ENCODE results near the gene THSD1.
"Not testable (repeated sequence)": the region's sequence is repeated elsewhere in the genome, so short reads cannot be mapped to it uniquely, and the experiment has no call there.

Gene THSD1

GRCh38 chr13:52353193-52353592 lies 52.8 kb downstream of the THSD1 start:
- DNase-seq (ENCODE audit: low spot score): no peak

GRCh38 chr13:52348983-52349780 lies 56.8 kb downstream of the THSD1 start:
- no peak for DNase-seq (ENCODE audit: low spot score)

- no peak for DNase-seq (ENCODE audit: low spot score)
Measured at GRCh38 chr13:52348071-52348470, 57.9 kb downstream of the THSD1 start.

- no peak for DNase-seq (ENCODE audit: low spot score)
Measured at GRCh38 chr13:52345631-52346251, 60.2 kb downstream of the THSD1 start.

- no peak for DNase-seq (ENCODE audit: low spot score)
Measured at GRCh38 chr13:52345048-52345447, 60.9 kb downstream of the THSD1 start.

GRCh38 chr13:52344108-52344507 lies 61.9 kb downstream of the THSD1 start:
- DNase-seq (ENCODE audit: low spot score): no peak

GRCh38 chr13:52342203-52342602 lies 63.8 kb downstream of the THSD1 start:
- DNase-seq (ENCODE audit: low spot score): not testable (repeated sequence)

- DNase-seq (ENCODE audit: low spot score): not testable (repeated sequence)
Measured at GRCh38 chr13:52337828-52338455, 68.0 kb downstream of the THSD1 start.

- DNase-seq (ENCODE audit: low spot score): not testable (repeated sequence)
Measured at GRCh38 chr13:52334107-52334506, 71.9 kb downstream of the THSD1 start.

GRCh38 chr13:52331844-52332243 lies 74.1 kb downstream of the THSD1 start:
- not testable (repeated sequence) for DNase-seq (ENCODE audit: low spot score)
